Endothelial cell (in vitro differentiated cells): ENCODE results near the gene AGPAT3. TPM values are rescaled to one million over a fixed set of nuclear protein-coding genes. Genes with fewer than 3 reads are reported as not detected.

Experiments
- DNase-seq: peaks from one replicate; pipeline ENCODE4 v3.0.0; 2021; ENCODE audit warnings: low spot score
- H3K27ac Mint-ChIP-seq: one replicate; pipeline ENCODE4 v1.8.0; 2021; ENCODE audit warnings: mixed read lengths, inconsistent platforms; ENCODE audit not compliant: unreplicated experiment
- H3K27me3 Mint-ChIP-seq: one replicate; pipeline ENCODE4 v1.8.0; 2021; ENCODE audit warnings: mild to moderate bottlenecking, moderate library complexity, mixed read lengths, inconsistent platforms; ENCODE audit not compliant: unreplicated experiment
- H3K36me3 Mint-ChIP-seq: one replicate; pipeline ENCODE4 v1.8.0; 2021; ENCODE audit warnings: mild to moderate bottlenecking, low read depth, mixed read lengths, inconsistent platforms; ENCODE audit not compliant: unreplicated experiment
- H3K4me1 Mint-ChIP-seq: one replicate; pipeline ENCODE4 v1.8.0; 2021; ENCODE audit warnings: mild to moderate bottlenecking, mixed read lengths, inconsistent platforms; ENCODE audit not compliant: unreplicated experiment
- H3K4me3 Mint-ChIP-seq: one replicate; pipeline ENCODE4 v1.8.0; 2021; ENCODE audit warnings: mild to moderate bottlenecking, mixed read lengths, inconsistent platforms; ENCODE audit not compliant: unreplicated experiment
- H3K9me3 Mint-ChIP-seq: one replicate; pipeline ENCODE4 v1.8.0; 2021; ENCODE audit warnings: mixed read lengths, inconsistent platforms; ENCODE audit not compliant: unreplicated experiment
- total RNA-seq: library from RNA; stranded (reverse); fragmentation: NEBNext Ultra II Directional; extraction: Animal tissue kit (Norgen Biotek cat#: 25700); gene quantifications from one replicate; pipeline ENCODE4 v1.2.1, GENCODE V29; 2021; ENCODE audit not compliant: unreplicated experiment
- TF ChIP-seq, protein P1 (sequence below): fragments of 200-600 bp; sonication (generic); IDR thresholded peaks from one replicate; pipeline ENCODE4 v1.5.0; 2021; ENCODE audit warnings: antibody characterized with exemption; ENCODE audit not compliant: unreplicated experiment

The AGPAT3 gene
- total RNA-seq, 1 donor from 2014 or later = 22.6 TPM

DNA sequence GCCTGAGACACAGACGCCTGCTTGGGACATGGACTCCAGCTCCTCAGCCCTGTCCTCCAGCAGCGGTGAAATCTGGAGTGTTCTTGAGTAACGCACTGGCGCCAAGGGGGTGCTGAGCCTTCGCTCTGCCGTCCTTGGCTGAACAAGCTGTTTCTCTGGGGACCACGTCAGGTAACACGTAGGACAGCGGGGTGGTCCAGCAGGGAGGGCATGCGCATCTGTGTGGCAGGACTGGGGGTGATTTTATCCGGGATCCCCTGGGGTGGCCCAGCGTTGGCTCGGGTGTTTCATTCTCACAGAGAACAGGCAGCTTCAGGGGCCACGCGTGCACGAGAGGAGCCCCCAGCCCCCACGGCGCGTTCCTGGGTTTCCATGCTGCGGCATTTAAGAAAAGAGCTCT lies 61.2 kb downstream of the AGPAT3 start:
- Mint-ChIP-seq H3K36me3 (peaks cover 3% of the 10 kb centered on the region), H3K9me3 (no peaks in the 10 kb centered on the region), H3K4me3 (no peak overlapping the region), H3K4me1 (peaks cover 6% of the 10 kb centered on the region), H3K27ac (no peak overlapping the region), H3K27me3 (peaks cover 7% of the 10 kb centered on the region)
- TF ChIP-seq, protein P1, sequence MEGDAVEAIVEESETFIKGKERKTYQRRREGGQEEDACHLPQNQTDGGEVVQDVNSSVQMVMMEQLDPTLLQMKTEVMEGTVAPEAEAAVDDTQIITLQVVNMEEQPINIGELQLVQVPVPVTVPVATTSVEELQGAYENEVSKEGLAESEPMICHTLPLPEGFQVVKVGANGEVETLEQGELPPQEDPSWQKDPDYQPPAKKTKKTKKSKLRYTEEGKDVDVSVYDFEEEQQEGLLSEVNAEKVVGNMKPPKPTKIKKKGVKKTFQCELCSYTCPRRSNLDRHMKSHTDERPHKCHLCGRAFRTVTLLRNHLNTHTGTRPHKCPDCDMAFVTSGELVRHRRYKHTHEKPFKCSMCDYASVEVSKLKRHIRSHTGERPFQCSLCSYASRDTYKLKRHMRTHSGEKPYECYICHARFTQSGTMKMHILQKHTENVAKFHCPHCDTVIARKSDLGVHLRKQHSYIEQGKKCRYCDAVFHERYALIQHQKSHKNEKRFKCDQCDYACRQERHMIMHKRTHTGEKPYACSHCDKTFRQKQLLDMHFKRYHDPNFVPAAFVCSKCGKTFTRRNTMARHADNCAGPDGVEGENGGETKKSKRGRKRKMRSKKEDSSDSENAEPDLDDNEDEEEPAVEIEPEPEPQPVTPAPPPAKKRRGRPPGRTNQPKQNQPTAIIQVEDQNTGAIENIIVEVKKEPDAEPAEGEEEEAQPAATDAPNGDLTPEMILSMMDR = no peak
- DNase-seq = no peak

DNA sequence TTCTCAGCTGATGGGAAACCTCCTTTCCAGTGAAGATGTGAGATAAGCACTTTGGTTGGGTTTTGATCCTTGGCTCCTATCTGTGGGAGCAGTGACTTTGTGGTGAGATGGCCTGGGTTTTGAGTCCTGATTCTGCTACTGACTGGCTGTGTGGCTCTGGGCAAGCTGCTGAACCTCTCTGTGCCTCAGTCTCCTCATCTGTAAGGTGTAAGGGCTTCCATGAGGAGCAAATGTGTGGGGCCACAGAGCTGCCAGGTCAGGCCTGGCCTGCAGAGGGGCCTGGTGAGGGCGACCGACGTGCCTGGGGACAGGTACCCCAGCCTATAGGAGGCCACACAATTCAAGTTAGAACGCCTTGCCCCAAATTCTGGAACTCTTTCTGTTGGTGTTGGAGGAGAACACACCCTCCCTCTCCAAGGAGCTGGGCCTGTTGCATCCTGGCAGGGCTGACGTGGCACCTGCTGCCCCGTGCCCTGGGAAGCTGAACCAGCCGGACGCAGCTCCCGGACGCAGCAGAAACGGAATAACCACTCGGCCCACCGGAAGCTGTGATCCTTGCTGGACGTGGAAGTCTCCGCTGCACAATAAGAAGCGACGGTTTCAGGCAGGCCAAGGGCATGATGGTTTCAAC lies 62.7 kb downstream of the AGPAT3 start:
- Mint-ChIP-seq H3K36me3 (peaks cover 8% of the 10 kb centered on the region), H3K9me3 (no peaks in the 10 kb centered on the region), H3K27me3 (peaks cover 5% of the 10 kb centered on the region), H3K4me3 (no peak overlapping the region), H3K4me1 (no peaks in the 10 kb centered on the region), H3K27ac (no peak overlapping the region)
- no peak for DNase-seq
- TF ChIP-seq, protein P1 = no peak

DNA sequence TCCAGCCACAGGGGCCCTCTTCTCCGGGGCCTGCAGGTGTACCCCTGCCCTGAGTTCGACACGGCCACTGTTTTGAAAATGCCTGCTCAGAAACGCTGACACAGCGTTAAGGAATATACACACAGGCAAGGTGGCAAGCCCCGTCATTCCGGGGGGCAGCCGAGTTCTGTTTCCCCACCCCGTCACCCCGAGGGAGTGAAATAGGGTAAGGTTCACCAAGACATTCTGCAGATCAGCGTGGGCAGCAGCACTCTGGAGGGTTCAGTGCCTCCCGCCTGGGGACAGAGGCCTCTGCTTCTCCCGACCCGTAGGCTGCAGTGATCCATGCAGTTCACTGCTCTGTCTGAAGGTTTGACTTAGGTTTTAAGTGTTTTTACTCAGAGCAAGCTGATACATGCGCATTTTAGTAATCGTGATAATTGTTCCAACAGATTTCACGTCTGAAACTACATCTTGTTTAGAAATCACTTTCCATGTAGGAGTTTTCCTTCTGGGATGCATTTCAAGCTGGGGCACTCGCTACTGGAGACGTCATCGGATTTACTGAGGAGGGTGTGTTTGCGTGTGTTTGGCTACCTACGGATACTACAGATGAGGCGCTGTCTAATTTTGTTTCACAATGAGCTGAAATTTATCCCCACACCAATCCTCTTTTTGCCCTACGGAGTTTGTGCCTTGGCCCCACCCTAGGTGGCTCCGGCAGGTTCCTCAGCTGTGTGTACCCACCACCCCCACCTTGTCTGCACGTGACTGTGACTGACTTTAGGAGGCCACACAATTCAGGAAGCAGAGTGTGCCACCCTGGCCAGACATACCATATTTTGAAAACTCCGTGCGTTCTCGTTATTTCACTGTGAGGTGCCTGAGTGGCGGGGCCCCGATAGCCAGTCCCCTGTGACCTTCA lies 63.5 kb downstream of the AGPAT3 start:
- peaks cover 5% of the 10 kb centered on the region for H3K27me3 Mint-ChIP-seq

GRCh38 chr21:43929217-43929971 lies 64.4 kb downstream of the AGPAT3 start:
- Mint-ChIP-seq H3K4me1 (no peaks in the 10 kb centered on the region), H3K27me3 (peaks cover 3% of the 10 kb centered on the region), H3K27ac (no peak overlapping the region), H3K4me3 (no peak overlapping the region), H3K9me3 (no peaks in the 10 kb centered on the region), H3K36me3 (peaks cover 15% of the 10 kb centered on the region)
- TF ChIP-seq, protein P1 = no peak
- DNase-seq = no peak

More for the DNA sequence above, 63.5 kb downstream of the AGPAT3 start:
- Mint-ChIP-seq H3K36me3 (peaks cover 15% of the 10 kb centered on the region), H3K9me3 (no peaks in the 10 kb centered on the region), H3K4me3 (no peak overlapping the region), H3K4me1 (no peaks in the 10 kb centered on the region), H3K27ac (no peak overlapping the region)
- TF ChIP-seq, protein P1 = no peak
- no peak for DNase-seq
